Neural cell (in vitro differentiated cells): ENCODE results near the gene ACOX2.

Source experiments
- CTCF ChIP-seq: fragments of 450-650 bp; IDR thresholded peaks from 2 replicates; pipeline ENCODE4 v1.5.1; 2014; ENCODE audit warnings: antibody characterized with exemption, mild to moderate bottlenecking, moderate library complexity; ENCODE audit not compliant: poor library complexity, severe bottlenecking
- EZH2 ChIP-seq: fragments of 200-600, 300-800 bp; shearing (Covaris generic), sonication (generic); IDR thresholded peaks from 2 replicates; pipeline ENCODE4 v1.6.1; 2014; ENCODE audit warnings: antibody characterized with exemption, low read length, borderline replicate concordance, mild to moderate bottlenecking; ENCODE audit not compliant: insufficient read depth, poor library complexity, severe bottlenecking
- REST ChIP-seq: IDR thresholded peaks from 2 replicates; pipeline ENCODE4 v1.6.1; 2012; ENCODE audit warnings: borderline replicate concordance

GRCh38 chr3:58555203-58555602 lies 18.2 kb upstream of the ACOX2 start:
- TF ChIP-seq CTCF: no peak
- TF ChIP-seq EZH2: no peak
- no peak for TF ChIP-seq REST
